Activated naive CD4-positive, alpha-beta T cell treated with anti-CD3 and anti-CD28 coated beads, Interleukin-2, amount 10 ng/mL, durations not matched to agents 7 days and 5 days (primary cell): ENCODE data around the gene GPC6.

ENCODE experiments used
- CTCF ChIA-PET: fragments of 350-600 bp; sonication (Branson Sonifier 250); formaldehyde crosslinking; loops from one replicate; lab custom pipeline; 2021; ENCODE audit warnings: antibody characterized with exemption; lab: Charles Lee
- DNase-seq: peaks from one replicate; pipeline ENCODE4 v3.0.0-alpha.2; 2020
- H3K27ac Mint-ChIP-seq: one replicate; pipeline ENCODE4 v1.8.0; 2021; ENCODE audit warnings: mild to moderate bottlenecking, moderate library complexity, mixed read lengths
- H3K27me3 Mint-ChIP-seq: one replicate; pipeline ENCODE4 v1.8.0; 2021; ENCODE audit warnings: mild to moderate bottlenecking, mixed read lengths
- H3K36me3 Mint-ChIP-seq: one replicate; pipeline ENCODE4 v1.8.0; 2021; ENCODE audit warnings: mixed read lengths
- H3K4me1 Mint-ChIP-seq: one replicate; pipeline ENCODE4 v1.8.0; 2021; ENCODE audit warnings: mixed read lengths
- H3K4me3 Mint-ChIP-seq: one replicate; pipeline ENCODE4 v1.8.0; 2021; ENCODE audit warnings: mild to moderate bottlenecking, moderate library complexity, mixed read lengths
- H3K9me3 Mint-ChIP-seq: one replicate; pipeline ENCODE4 v1.8.0; 2021; ENCODE audit warnings: mixed read lengths

The GPC6 gene

GRCh38 chr13:94322925-94323763, 1096.5 kb downstream of the GPC6 start:
- Mint-ChIP-seq H3K4me3 (peak overlapping the region; percentile 4), H3K36me3 (peaks cover 38% of the 10 kb centered on the region), H3K27ac (peak overlapping the region; percentile 100), H3K27me3 (peaks cover 4% of the 10 kb centered on the region), H3K9me3 (peaks cover 35% of the 10 kb centered on the region), H3K4me1 (peaks cover 65% of the 10 kb centered on the region)
- no peak for DNase-seq
- CTCF ChIA-PET, result interaction anchor here (0.7 to 1.2 kb wide), 5 partner anchors 11 to 1511 kb away, joined by 3 to 5 read pairs (median 3); no protein-coding TSS in a partner anchor

- Mint-ChIP-seq H3K36me3 (peaks cover 38% of the 10 kb centered on the region), H3K27me3 (peaks cover 4% of the 10 kb centered on the region), H3K4me3 (peak overlapping the region; percentile 64), H3K27ac (peak overlapping the region; percentile 100), H3K9me3 (peaks cover 35% of the 10 kb centered on the region), H3K4me1 (peaks cover 71% of the 10 kb centered on the region)
- peak; percentile 66 for DNase-seq
- CTCF ChIA-PET, result interaction anchor here (0.7 to 1.2 kb wide), 5 partner anchors 12 to 1510 kb away, joined by 3 to 5 read pairs (median 3); no protein-coding TSS in a partner anchor
Measured at GRCh38 chr13:94323764-94324758, 1097.5 kb downstream of the GPC6 start.

DNA sequence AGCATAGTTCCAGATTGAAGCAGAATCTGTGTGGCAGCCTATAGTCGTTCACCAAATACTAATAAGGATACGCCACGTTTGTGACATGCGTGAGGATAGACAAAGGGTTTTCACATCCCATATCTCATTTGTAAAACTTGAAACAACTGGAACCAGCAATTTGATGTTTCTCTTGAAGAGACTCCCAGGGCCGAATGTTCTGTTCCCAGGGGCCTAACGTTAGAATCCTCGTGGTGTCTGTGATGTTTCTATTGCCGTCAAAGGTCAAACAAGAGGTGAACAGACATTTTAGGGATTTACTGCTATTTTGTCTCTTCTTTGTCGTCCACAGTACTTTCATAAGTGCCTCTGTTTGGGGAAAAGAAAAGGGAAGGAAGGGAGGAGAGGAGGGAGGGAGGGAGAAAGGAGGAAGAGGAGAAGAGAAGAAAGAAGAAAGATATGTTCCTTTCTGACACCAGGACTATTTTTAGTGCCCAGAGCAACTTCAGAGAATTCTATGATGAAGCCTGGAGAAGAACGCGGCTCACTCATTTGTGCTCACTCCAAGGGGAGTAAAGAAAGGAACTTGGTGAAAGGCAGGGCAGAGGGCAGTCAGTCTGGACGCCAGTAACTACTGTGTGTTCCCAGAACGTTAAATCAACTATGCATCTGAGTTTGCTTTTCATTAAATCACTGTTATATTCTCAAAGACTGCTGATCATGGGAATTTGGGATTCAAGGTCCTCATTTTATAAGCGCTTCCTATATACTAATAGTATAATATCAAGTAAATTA, 1098.3 kb downstream of the GPC6 start:
- H3K36me3 Mint-ChIP-seq, result peaks cover 41% of the 10 kb centered on the region
- DNase-seq, result no peak
- no peak overlapping the region for H3K4me3 Mint-ChIP-seq
- H3K4me1 Mint-ChIP-seq, result peaks cover 78% of the 10 kb centered on the region
- peaks cover 9% of the 10 kb centered on the region for H3K27me3 Mint-ChIP-seq
- CTCF ChIA-PET, result interaction anchor here (0.7 to 1.1 kb wide), 2 partner anchors 8 to 13 kb away, joined by 3 read pairs; no protein-coding TSS in a partner anchor
- H3K9me3 Mint-ChIP-seq, result peaks cover 35% of the 10 kb centered on the region
- H3K27ac Mint-ChIP-seq, result peak overlapping the region; percentile 100

GRCh38 chr13:94325650-94326049, 1099.0 kb downstream of the GPC6 start:
- peaks cover 35% of the 10 kb centered on the region for H3K9me3 Mint-ChIP-seq
- H3K27ac Mint-ChIP-seq, result no peak overlapping the region
- CTCF ChIA-PET, result interaction anchor here (0.7 to 1.1 kb wide), 2 partner anchors 9 to 14 kb away, joined by 3 read pairs; no protein-coding TSS in a partner anchor
- H3K27me3 Mint-ChIP-seq, result peaks cover 10% of the 10 kb centered on the region
- peaks cover 85% of the 10 kb centered on the region for H3K4me1 Mint-ChIP-seq
- no peak overlapping the region for H3K4me3 Mint-ChIP-seq
- peaks cover 43% of the 10 kb centered on the region for H3K36me3 Mint-ChIP-seq
- DNase-seq, result no peak

DNA sequence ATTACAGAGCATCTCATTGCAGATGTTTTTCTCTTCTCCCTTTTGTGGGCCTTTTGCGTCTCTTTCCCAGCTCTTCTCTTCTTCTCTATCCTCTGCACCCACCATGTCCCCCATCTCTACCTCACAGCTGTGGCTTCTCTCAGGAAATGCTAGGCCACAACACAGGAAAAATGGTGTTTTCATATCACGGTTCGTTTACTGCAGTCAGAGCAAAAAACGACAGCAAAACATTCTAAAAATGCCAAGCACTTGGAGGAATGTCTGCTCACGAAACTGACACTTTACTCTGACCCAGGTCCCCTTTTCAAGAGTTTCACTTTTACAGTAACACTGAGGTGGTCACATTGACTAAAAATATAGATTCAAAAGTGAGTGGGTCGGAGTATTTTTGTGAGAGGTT, 1100.7 kb downstream of the GPC6 start:
- H3K27ac Mint-ChIP-seq, result peak overlapping the region; percentile 78
- H3K4me3 Mint-ChIP-seq, result peak overlapping the region; percentile 18
- H3K9me3 Mint-ChIP-seq, result peaks cover 23% of the 10 kb centered on the region
- CTCF ChIA-PET, result no interaction called here
- H3K36me3 Mint-ChIP-seq, result peaks cover 33% of the 10 kb centered on the region
- peaks cover 88% of the 10 kb centered on the region for H3K4me1 Mint-ChIP-seq
- peak; percentile 50 for DNase-seq
- H3K27me3 Mint-ChIP-seq, result peaks cover 10% of the 10 kb centered on the region

DNA sequence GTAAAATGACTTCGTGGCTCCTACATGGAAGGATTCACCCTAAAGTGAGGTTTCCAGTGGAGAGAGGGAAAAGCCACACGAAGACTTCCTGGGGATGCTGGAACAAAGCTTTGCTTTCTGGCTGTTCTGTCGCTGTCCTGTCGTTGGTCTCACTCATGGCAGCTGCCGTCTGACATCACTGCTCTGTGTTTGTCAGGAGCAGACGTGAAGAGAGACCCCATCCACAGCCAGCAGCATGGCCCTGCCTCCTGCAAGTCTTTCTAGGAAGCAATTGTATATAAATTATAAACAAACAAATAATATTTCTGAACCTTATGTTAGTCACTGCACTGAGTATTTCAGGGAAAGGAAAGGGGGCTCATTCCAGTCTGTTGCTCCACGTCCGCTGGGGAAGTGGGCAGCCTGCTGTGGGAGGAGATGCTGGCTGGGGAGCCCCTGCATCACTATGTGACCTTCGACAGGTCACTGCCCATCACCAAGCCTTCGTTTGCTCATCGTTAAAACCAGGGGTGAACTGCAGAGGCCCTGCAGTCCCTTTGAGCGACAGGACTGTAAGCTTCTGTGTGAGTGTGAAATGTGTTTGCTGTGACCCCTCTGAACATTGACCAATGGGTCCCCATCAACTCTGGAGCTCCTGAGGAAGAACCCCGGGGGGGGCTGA, 1101.9 kb downstream of the GPC6 start:
- peaks cover 18% of the 10 kb centered on the region for H3K9me3 Mint-ChIP-seq
- no peak for DNase-seq
- CTCF ChIA-PET, result no interaction called here
- peak overlapping the region; percentile 78 for H3K27ac Mint-ChIP-seq
- H3K4me1 Mint-ChIP-seq, result peaks cover 78% of the 10 kb centered on the region
- no peak overlapping the region for H3K4me3 Mint-ChIP-seq
- H3K36me3 Mint-ChIP-seq, result peaks cover 29% of the 10 kb centered on the region
- H3K27me3 Mint-ChIP-seq, result peaks cover 22% of the 10 kb centered on the region

DNA sequence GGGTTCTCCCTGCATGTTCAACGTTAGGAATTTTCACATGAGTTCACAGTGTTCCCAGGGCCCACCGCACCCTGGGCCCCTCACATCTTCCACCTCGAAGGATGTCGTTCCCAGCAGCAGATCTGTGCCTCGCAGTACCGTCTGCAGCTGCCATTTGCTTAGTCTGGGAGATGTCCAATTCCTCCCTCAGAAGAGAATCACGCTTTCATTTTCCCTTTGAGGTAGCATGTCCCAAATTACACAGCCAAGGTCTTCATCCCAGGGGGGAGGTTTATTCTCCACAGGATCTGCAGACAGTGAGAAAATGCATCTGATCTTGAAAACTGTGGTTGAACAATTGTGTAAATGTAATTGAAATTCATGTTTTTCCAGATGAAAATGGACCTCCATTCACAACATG, 1102.7 kb downstream of the GPC6 start:
- no peak overlapping the region for H3K4me3 Mint-ChIP-seq
- peaks cover 70% of the 10 kb centered on the region for H3K4me1 Mint-ChIP-seq
- H3K9me3 Mint-ChIP-seq, result peaks cover 16% of the 10 kb centered on the region
- DNase-seq, result no peak
- no peak overlapping the region for H3K27ac Mint-ChIP-seq
- CTCF ChIA-PET, result interaction anchor here (0.9 kb wide), 1 partner anchor 16 kb away, joined by 3 read pairs; no protein-coding TSS in a partner anchor
- H3K27me3 Mint-ChIP-seq, result peaks cover 26% of the 10 kb centered on the region
- H3K36me3 Mint-ChIP-seq, result peaks cover 24% of the 10 kb centered on the region

GRCh38 chr13:94329754-94330551, 1103.3 kb downstream of the GPC6 start:
- peak overlapping the region; percentile 33 for H3K27ac Mint-ChIP-seq
- H3K4me1 Mint-ChIP-seq, result peaks cover 63% of the 10 kb centered on the region
- H3K27me3 Mint-ChIP-seq, result peaks cover 30% of the 10 kb centered on the region

DNA sequence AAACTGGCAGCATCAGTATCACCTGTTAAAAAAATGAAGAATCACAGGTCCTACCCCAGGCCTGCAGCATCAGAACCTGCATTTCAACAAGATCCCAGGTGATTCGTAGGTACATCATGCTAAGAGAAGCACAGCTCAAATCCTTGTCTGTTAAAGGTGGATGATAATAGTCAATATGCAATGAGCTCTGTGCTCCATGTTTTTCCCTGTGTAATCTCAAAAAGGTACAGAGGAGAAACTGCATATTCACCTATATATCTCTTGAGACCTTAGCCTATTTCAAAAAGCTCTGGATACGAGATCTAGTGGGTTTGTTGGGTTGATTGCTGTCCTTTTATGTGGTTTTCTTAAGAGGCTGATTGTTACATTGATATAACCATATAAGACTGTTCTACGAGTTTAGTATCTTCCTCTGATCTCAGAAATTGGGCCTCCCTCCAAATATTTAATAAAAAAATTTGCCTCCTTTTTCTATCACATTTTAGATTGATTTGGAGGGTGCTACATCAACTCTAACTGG, 1104.0 kb downstream of the GPC6 start:
- peaks cover 10% of the 10 kb centered on the region for H3K9me3 Mint-ChIP-seq
- H3K4me1 Mint-ChIP-seq, result peaks cover 59% of the 10 kb centered on the region
- no peak overlapping the region for H3K27ac Mint-ChIP-seq
- H3K27me3 Mint-ChIP-seq, result peaks cover 31% of the 10 kb centered on the region
- CTCF ChIA-PET, result no interaction called here
- peaks cover 17% of the 10 kb centered on the region for H3K36me3 Mint-ChIP-seq
- DNase-seq, result no peak
- no peak overlapping the region for H3K4me3 Mint-ChIP-seq

More at GRCh38 chr13:94329754-94330551, 1103.3 kb downstream of the GPC6 start:
- peaks cover 22% of the 10 kb centered on the region for H3K36me3 Mint-ChIP-seq
- no peak for DNase-seq
- peaks cover 11% of the 10 kb centered on the region for H3K9me3 Mint-ChIP-seq
- H3K4me3 Mint-ChIP-seq, result no peak overlapping the region
- CTCF ChIA-PET, result interaction anchor here (0.9 kb wide), 1 partner anchor 15 kb away, joined by 3 read pairs; no protein-coding TSS in a partner anchor

DNA sequence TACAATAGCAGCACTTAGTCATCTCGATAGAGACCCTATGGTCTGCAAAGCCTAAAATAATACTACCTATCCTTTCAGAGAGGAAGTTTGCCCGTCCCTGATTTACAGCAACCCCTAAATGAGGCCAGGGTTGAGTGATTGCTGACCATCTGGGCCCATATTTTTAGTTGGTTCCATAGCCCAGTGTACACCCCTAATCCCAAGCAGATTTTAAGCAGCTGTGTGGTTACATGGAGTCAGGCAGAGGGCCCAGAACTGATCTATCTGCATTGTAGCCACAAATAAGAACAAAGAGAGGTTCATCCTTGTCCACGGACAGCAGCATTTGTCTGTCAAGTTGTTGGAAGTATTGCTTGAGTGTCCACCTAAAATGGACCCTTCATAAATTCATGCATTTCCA, 1104.7 kb downstream of the GPC6 start:
- Mint-ChIP-seq H3K9me3 (peaks cover 6% of the 10 kb centered on the region), H3K36me3 (peaks cover 13% of the 10 kb centered on the region), H3K4me3 (no peak overlapping the region), H3K27me3 (peaks cover 35% of the 10 kb centered on the region), H3K4me1 (peaks cover 52% of the 10 kb centered on the region), H3K27ac (no peak overlapping the region)
- DNase-seq, result no peak
- CTCF ChIA-PET, result no interaction called here

DNA sequence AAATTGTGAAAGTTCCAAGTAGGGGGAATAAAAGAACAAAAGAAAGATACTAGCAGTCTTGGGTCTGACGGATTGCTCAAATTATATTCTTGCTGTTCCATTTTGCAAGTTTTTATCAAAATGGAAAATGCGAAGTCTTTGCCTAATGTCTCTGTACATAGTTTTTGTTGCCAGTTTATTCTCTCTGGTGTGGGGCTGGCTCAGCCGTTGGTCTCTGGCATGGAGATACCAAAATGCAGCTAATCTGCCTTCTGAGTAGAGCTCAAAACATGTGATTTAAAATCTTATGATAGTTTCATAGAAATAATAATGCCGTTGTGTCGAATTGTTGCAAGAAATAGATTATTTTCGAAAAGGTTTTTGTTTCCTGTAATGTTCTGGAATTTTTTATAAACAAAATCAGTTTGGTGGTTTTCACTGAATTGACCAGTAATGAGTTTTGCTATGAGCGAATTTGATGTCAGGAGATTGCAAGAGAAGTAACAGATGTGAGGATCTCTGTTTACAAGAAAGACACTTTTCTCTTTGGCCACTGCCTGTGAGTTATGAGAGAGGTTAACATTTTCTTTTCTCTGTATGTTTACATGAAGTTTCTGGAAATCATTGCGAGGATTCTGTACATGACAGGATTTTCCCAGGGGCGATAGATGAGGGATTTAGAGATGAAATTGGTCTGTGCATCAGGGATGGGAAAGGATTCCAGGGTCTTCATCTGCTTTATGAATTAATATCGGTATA, 1105.9 kb downstream of the GPC6 start:
- Mint-ChIP-seq H3K27ac (no peak overlapping the region), H3K27me3 (peaks cover 40% of the 10 kb centered on the region), H3K36me3 (peaks cover 5% of the 10 kb centered on the region), H3K9me3 (no peaks in the 10 kb centered on the region), H3K4me3 (no peak overlapping the region), H3K4me1 (peaks cover 40% of the 10 kb centered on the region)
- CTCF ChIA-PET, result no interaction called here
- DNase-seq, result no peak
